Measurements from ENCODE around the gene CLTCL1. TPM values are rescaled to one million over a fixed set of nuclear protein-coding genes. Genes with fewer than 3 reads are reported as not detected.

Gene CLTCL1
- total RNA-seq, 2 donors from 2014 or later = 0.66 to 2.3 TPM

GRCh38 chr22:19304547-19304946 is 13.0 kb upstream of the CLTCL1 start:
- Histone ChIP-seq H3K27ac (no peak overlapping the region), H3K4me3 (no peak overlapping the region), H3K4me1 (no peaks in the 10 kb centered on the region), H3K36me3 (replicated peaks in 1 of 2; ENCODE audit: insufficient read depth in 1 of 2, low read depth in 2 of 2) (no peaks in the 10 kb centered on the region), H3K9me3 (no peaks in the 10 kb centered on the region), H3K27me3 (no peaks in the 10 kb centered on the region)
- 92 to 99% methylated on average over 5 of the region's 5 CpGs for WGBS, 2 donors
- TF ChIP-seq CTCF (IDR thresholded peaks at IDR 0.05) = no peak
- no peak for TF ChIP-seq POLR2A (IDR thresholded peaks at IDR 0.05)
- intact Hi-C loops (cut with DNase I) = no loop called here
- ATAC-seq (no peak), DNase-seq (no peak)

DNA sequence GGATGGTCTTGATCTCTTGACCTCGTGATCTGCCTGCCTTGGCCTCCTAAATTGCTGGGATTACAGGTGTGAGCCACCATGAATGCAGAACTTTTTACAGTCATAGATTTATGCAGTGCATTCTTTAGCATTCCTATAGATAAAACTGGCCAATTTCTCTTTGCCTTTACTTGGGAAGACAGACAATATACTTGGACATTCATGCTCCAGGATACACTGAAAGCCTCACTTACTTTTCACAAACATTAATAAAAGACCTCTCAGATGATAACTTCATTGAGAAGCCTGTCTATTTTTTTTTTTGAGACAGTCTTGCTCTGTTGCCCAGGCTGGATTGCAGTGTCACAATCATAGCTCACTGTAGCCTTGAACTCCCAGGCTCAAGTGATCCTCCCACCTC is 12.3 kb upstream of the CLTCL1 start:
- no peak for ATAC-seq
- Histone ChIP-seq H3K4me1 (no peaks in the 10 kb centered on the region), H3K27me3 (no peaks in the 10 kb centered on the region), H3K27ac (no peak overlapping the region), H3K4me3 (no peak overlapping the region), H3K36me3 (replicated peaks in 1 of 2; ENCODE audit: insufficient read depth in 1 of 2, low read depth in 2 of 2) (no peaks in the 10 kb centered on the region), H3K9me3 (no peaks in the 10 kb centered on the region)
- no peak for DNase-seq
- WGBS, 2 donors = 67 to 74% methylated on average over 1 of the region's 1 CpG
- intact Hi-C loops (cut with DNase I) = no loop called here
- TF ChIP-seq POLR2A (IDR thresholded peaks at IDR 0.05) (no peak), CTCF (IDR thresholded peaks at IDR 0.05) (no peak)

- no peaks in the 10 kb centered on the region for H3K27me3 ChIP-seq
- H3K4me3 ChIP-seq = no peak overlapping the region
- no peak for DNase-seq
- H3K27ac ChIP-seq = no peak overlapping the region
- intact Hi-C loops (cut with DNase I) = no loop called here
- no peaks in the 10 kb centered on the region for H3K36me3 ChIP-seq (replicated peaks in 1 of 2; ENCODE audit: insufficient read depth in 1 of 2, low read depth in 2 of 2)
- no peaks in the 10 kb centered on the region for H3K9me3 ChIP-seq
- no peak for TF ChIP-seq CTCF (IDR thresholded peaks at IDR 0.05)
- no peak for TF ChIP-seq POLR2A (IDR thresholded peaks at IDR 0.05)
- H3K4me1 ChIP-seq = peaks cover 10% of the 10 kb centered on the region
- no peak for ATAC-seq
Measured at GRCh38 chr22:19295733-19296132, 4.2 kb upstream of the CLTCL1 start.

GRCh38 chr22:19292458-19293230 is 1.1 kb upstream of the CLTCL1 start:
- intact Hi-C loops (cut with DNase I) = no loop called here
- H3K4me1 ChIP-seq = peaks cover 17% of the 10 kb centered on the region
- peak overlapping the region; percentile 54 to 56 for H3K4me3 ChIP-seq
- DNase-seq (peak; percentile 15 to 44 (median 20)), ATAC-seq (no peak)
- H3K36me3 ChIP-seq (replicated peaks in 1 of 2; ENCODE audit: insufficient read depth in 1 of 2, low read depth in 2 of 2) = no peaks in the 10 kb centered on the region
- 57 to 67% methylated on average over 23 of the region's 23 CpGs for WGBS, 2 donors
- peak overlapping the region; percentile 52 to 83 (median 78) for H3K27ac ChIP-seq
- TF ChIP-seq POLR2A (IDR thresholded peaks at IDR 0.05) = no peak
- TF ChIP-seq CTCF (IDR thresholded peaks at IDR 0.05) = no peak
- H3K27me3 ChIP-seq = no peaks in the 10 kb centered on the region
- H3K9me3 ChIP-seq = no peaks in the 10 kb centered on the region

DNA sequence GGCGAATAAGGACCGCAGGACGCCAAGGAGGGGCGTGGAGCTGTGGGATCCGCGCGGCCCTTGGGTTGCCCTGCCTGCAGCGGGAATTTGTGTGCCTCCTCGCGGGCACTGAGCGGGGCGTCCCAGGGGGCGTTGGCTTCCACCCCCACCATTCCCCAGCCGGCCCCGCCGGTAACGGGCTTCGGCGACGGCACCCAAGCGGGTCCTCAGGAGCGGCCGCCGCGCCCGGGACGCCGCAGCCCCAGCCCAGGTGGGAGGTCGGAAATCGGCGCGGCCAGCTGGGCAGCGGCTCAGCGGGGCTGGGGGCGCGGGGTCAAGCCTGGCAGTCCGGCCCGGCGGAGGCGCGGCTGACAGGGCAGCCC is 320 bp downstream of the CLTCL1 start:
- TF ChIP-seq POLR2A (IDR thresholded peaks at IDR 0.05) = no peak
- TF ChIP-seq CTCF (IDR thresholded peaks at IDR 0.05) = no peak
- ATAC-seq (peak; percentile 31), DNase-seq (peak; percentile 19 to 46 (median 42))
- intact Hi-C loops (cut with DNase I) = no loop called here
- WGBS, 2 donors = 0 to 1% methylated on average over 1 to 37 of the region's 41 CpGs
- H3K27me3 ChIP-seq = no peaks in the 10 kb centered on the region
- peak overlapping the region in 3 of 4 donors; percentile 55 to 78 (median 72) for H3K27ac ChIP-seq
- peak overlapping the region; percentile 77 to 98 for H3K4me3 ChIP-seq
- H3K4me1 ChIP-seq = peaks cover 17% of the 10 kb centered on the region
- no peaks in the 10 kb centered on the region for H3K9me3 ChIP-seq
- H3K36me3 ChIP-seq (replicated peaks in 1 of 2; ENCODE audit: insufficient read depth in 1 of 2, low read depth in 2 of 2) = no peaks in the 10 kb centered on the region
